Measurements from ENCODE around the gene EFNB2. TPM values are rescaled to one million over a fixed set of nuclear protein-coding genes. Genes with fewer than 3 reads are reported as not detected.

The EFNB2 gene
- total RNA-seq, 2 donors from 2014 or later = 27.2 to 45.2 TPM

GRCh38 chr13:106518512-106518911 lies 16.9 kb downstream of the EFNB2 start:
- no peak for TF ChIP-seq CTCF (IDR thresholded peaks at IDR 0.05)
- Histone ChIP-seq H3K36me3 (no peaks in the 10 kb centered on the region), H3K4me1 (ENCODE audit: control insufficient read depth in 1 of 2, low read depth in 2 of 2) (peaks cover 0 to 72% of the 10 kb centered on the region in 2 donors), H3K27me3 (replicated peaks; ENCODE audit: insufficient read depth) (no peaks in the 10 kb centered on the region), H3K27ac (no peak overlapping the region), H3K4me3 (no peak overlapping the region), H3K9me3 (no peaks in the 10 kb centered on the region)
- ATAC-seq (ENCODE audit: insufficient number of reproducible peaks, low FRiP score, low read depth) (no peak), DNase-seq (ENCODE audit: low spot score) (no peak)

GRCh38 chr13:106517109-106517847 lies 18.2 kb downstream of the EFNB2 start:
- no peak overlapping the region for H3K27ac ChIP-seq
- TF ChIP-seq CTCF (IDR thresholded peaks at IDR 0.05) = no peak
- ATAC-seq (ENCODE audit: insufficient number of reproducible peaks, low FRiP score, low read depth) = no peak
- no peak overlapping the region for H3K4me3 ChIP-seq
- H3K27me3 ChIP-seq (replicated peaks; ENCODE audit: insufficient read depth) = no peaks in the 10 kb centered on the region
- no peak for DNase-seq (ENCODE audit: low spot score)
- no peaks in the 10 kb centered on the region for H3K36me3 ChIP-seq
- no peaks in the 10 kb centered on the region for H3K9me3 ChIP-seq
- H3K4me1 ChIP-seq (ENCODE audit: control insufficient read depth in 1 of 2, low read depth in 2 of 2) = peaks cover 0 to 63% of the 10 kb centered on the region in 2 donors

- no peak overlapping the region for H3K4me3 ChIP-seq
- DNase-seq (ENCODE audit: low spot score) (no peak), ATAC-seq (ENCODE audit: insufficient number of reproducible peaks, low FRiP score, low read depth) (no peak)
- no peak overlapping the region for H3K27ac ChIP-seq
- no peaks in the 10 kb centered on the region for H3K27me3 ChIP-seq (replicated peaks; ENCODE audit: insufficient read depth)
- H3K4me1 ChIP-seq (ENCODE audit: control insufficient read depth in 1 of 2, low read depth in 2 of 2) = peaks cover 0 to 47% of the 10 kb centered on the region in 2 donors
- TF ChIP-seq CTCF (IDR thresholded peaks at IDR 0.05) = no peak
- H3K36me3 ChIP-seq = no peaks in the 10 kb centered on the region
- H3K9me3 ChIP-seq = no peaks in the 10 kb centered on the region
Measured at GRCh38 chr13:106515635-106516254, 19.7 kb downstream of the EFNB2 start.

GRCh38 chr13:106514928-106515634 lies 20.4 kb downstream of the EFNB2 start:
- Histone ChIP-seq H3K27ac (no peak overlapping the region), H3K9me3 (no peaks in the 10 kb centered on the region), H3K4me3 (no peak overlapping the region), H3K27me3 (replicated peaks; ENCODE audit: insufficient read depth) (no peaks in the 10 kb centered on the region), H3K36me3 (no peaks in the 10 kb centered on the region), H3K4me1 (ENCODE audit: control insufficient read depth in 1 of 2, low read depth in 2 of 2) (peaks cover 0 to 41% of the 10 kb centered on the region in 2 donors)
- DNase-seq (ENCODE audit: low spot score) (no peak), ATAC-seq (ENCODE audit: insufficient number of reproducible peaks, low FRiP score, low read depth) (no peak)
- no peak for TF ChIP-seq CTCF (IDR thresholded peaks at IDR 0.05)

All from thoracic aorta (tissue), 2 donors.